ENCODE results near the gene RGS6. TPM values are rescaled to one million over a fixed set of nuclear protein-coding genes. Genes with fewer than 3 reads are reported as not detected.

Gene RGS6
- total and polyA plus RNA-seq, 2 of the 4 experiments (the other 2 are of a cell fraction): not detected

DNA sequence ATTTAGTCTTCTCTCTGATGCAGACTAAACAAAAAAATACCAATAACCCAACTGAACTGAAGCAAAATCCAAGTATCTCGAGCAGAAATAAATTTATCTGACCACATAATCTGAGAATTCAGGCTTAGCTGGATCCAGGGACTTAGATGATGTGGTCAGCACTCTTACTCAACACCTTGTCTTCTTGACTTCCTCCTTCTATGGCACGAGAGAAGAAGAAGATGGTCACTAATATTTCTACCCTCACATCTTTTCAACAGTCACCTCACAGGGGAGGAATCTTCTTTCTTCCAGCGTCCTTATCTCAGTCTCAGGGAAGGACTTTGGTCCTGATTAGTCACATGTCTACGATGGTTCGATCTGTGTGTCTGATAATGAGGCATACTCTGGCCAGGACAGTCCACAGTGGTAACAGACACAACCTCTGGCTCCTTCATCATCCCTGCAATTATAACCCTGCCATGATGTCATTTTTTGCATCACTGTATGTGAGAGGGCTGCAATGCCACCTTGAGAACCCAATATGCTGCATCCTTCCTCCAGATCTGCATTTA lies 15.8 kb downstream of the RGS6 start:
- H2BK15ac ChIP-seq (ENCODE audit: low read depth, low read length): no peak overlapping the region
- TF ChIP-seq, protein P1, sequence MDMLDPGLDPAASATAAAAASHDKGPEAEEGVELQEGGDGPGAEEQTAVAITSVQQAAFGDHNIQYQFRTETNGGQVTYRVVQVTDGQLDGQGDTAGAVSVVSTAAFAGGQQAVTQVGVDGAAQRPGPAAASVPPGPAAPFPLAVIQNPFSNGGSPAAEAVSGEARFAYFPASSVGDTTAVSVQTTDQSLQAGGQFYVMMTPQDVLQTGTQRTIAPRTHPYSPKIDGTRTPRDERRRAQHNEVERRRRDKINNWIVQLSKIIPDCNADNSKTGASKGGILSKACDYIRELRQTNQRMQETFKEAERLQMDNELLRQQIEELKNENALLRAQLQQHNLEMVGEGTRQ (IDR thresholded peaks at IDR 0.05; ENCODE audit: low read depth, low read length): no peak
- TF ChIP-seq NFE2L2 (IDR thresholded peaks at IDR 0.05; ENCODE audit: low read depth, low read length) (no peak), CEBPB (IDR thresholded peaks at IDR 0.05; ENCODE audit: low read depth, low read length) (no peak), RAD21 (IDR thresholded peaks at IDR 0.05; ENCODE audit: low read length) (no peak), POLR2A (IDR thresholded peaks at IDR 0.05; ENCODE audit: low read depth, low read length) (no peak)
- TF ChIP-seq, protein P2, sequence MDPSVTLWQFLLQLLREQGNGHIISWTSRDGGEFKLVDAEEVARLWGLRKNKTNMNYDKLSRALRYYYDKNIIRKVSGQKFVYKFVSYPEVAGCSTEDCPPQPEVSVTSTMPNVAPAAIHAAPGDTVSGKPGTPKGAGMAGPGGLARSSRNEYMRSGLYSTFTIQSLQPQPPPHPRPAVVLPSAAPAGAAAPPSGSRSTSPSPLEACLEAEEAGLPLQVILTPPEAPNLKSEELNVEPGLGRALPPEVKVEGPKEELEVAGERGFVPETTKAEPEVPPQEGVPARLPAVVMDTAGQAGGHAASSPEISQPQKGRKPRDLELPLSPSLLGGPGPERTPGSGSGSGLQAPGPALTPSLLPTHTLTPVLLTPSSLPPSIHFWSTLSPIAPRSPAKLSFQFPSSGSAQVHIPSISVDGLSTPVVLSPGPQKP (IDR thresholded peaks at IDR 0.05; ENCODE audit: borderline replicate concordance, low read depth, low read length): no peak
- no peak overlapping the region for H3K4me2 ChIP-seq (ENCODE audit: low read depth, low read length)
- no peak overlapping the region for H2AK9ac ChIP-seq (replicated peaks; ENCODE audit: low read depth, low read length, poor library complexity)
- H3K23ac ChIP-seq (ENCODE audit: low read depth, low read length): no peak overlapping the region
- no TSS peak for BruUV-seq (replicated peaks)
- no peak overlapping the region for H4K91ac ChIP-seq (ENCODE audit: insufficient read depth, low read depth, low read length)
- no peak overlapping the region for H3K18ac ChIP-seq (ENCODE audit: low read depth, low read length)
- no peak overlapping the region for H2AFZ ChIP-seq (replicated peaks; ENCODE audit: low read length, poor library complexity)
- no peak overlapping the region for H3K56ac ChIP-seq (ENCODE audit: extremely low read depth, insufficient read depth, low read length)
- H4K5ac ChIP-seq (ENCODE audit: low read depth, low read length): no peak overlapping the region
- no peak overlapping the region for H3K14ac ChIP-seq (replicated peaks; ENCODE audit: low read depth, low read length)
- H2AK5ac ChIP-seq (ENCODE audit: low read depth, low read length): no peak overlapping the region
- no peaks in the 10 kb centered on the region for H3K36me3 ChIP-seq (ENCODE audit: control insufficient read depth, insufficient read depth, low read length)
- no peak overlapping the region for H3K27ac ChIP-seq (ENCODE audit: insufficient read depth, low read length)
- intact Hi-C loops (cut with micrococcal nuclease) (no loop called here), in situ Hi-C loops (cut with MboI; ENCODE audit: low sequenced_read_pairs) (no loop called here), dilution Hi-C loops (cut with HindIII; ENCODE audit: low sequenced_read_pairs, unreplicated experiment) (no loop called here)
- H3K4me1 ChIP-seq (ENCODE audit: control insufficient read depth, insufficient read depth, low read length): no peaks in the 10 kb centered on the region
- POLR2A ChIA-PET (ENCODE audit: unreplicated experiment): no interaction called here
- H3K9ac ChIP-seq (ENCODE audit: low read depth, low read length): no peak overlapping the region
- ATAC-seq (ENCODE audit: low read depth) (no peak), DNase-seq (no peak)
- CTCF ChIA-PET: no interaction called here
- H3K27me3 ChIP-seq (ENCODE audit: control insufficient read depth, insufficient read depth, low read length): no peaks in the 10 kb centered on the region
- no peak overlapping the region for H4K8ac ChIP-seq (ENCODE audit: low read depth in 2 of 2, low read length in 2 of 2)
- no peak overlapping the region for H3K4me3 ChIP-seq (ENCODE audit: insufficient read depth, low read depth, low read length)
- H3K4ac ChIP-seq (ENCODE audit: low read depth, low read length): no peak overlapping the region
- no CpG with 5 or more reads among the region's 5 CpGs for WGBS, 2 experiments (ENCODE audit: extremely low coverage in 2 of 2, insufficient read length in 1 of 2)
- H3K9me3 ChIP-seq (ENCODE audit: control insufficient read depth, insufficient read depth, low read length): no peaks in the 10 kb centered on the region
- no peak overlapping the region for H2BK120ac ChIP-seq (ENCODE audit: low read depth, low read length)
- H4K20me1 ChIP-seq (ENCODE audit: insufficient read depth, low read length): no peaks in the 10 kb centered on the region
- H2BK5ac ChIP-seq (ENCODE audit: low read depth, low read length, poor library complexity, severe bottlenecking): no peak overlapping the region
- H3K79me1 ChIP-seq (ENCODE audit: low read depth in 1 of 2, low read length in 2 of 2): no peaks in the 10 kb centered on the region
- no peaks in the 10 kb centered on the region for H3K9me1 ChIP-seq (ENCODE audit: insufficient read depth, low read length)
- no peak overlapping the region for H2BK20ac ChIP-seq (ENCODE audit: low read depth, low read length)
